Measurements from ENCODE around the gene SFRP2.

The SFRP2 gene

GRCh38 chr4:153747406-153747955 lies 41.4 kb downstream of the SFRP2 start:
- Mint-ChIP-seq H3K27me3 (no peaks in the 10 kb centered on the region), H3K36me3 (ENCODE audit: low read depth) (no peaks in the 10 kb centered on the region), H3K4me1 (ENCODE audit: low read depth) (peaks cover 45% of the 10 kb centered on the region), H3K9me3 (no peaks in the 10 kb centered on the region), H3K27ac (peak overlapping the region; percentile 89), H3K4me3 (peak overlapping the region; percentile 20)
- intact Hi-C loops (cut with micrococcal nuclease): loop anchor here (5.0 to 10.0 kb wide), 3 partner anchors 65 to 603 kb away; partner anchors contain the start of gene TLR2

- H3K27me3 Mint-ChIP-seq: no peaks in the 10 kb centered on the region
- H3K4me1 Mint-ChIP-seq (ENCODE audit: low read depth): peaks cover 60% of the 10 kb centered on the region
- H3K4me3 Mint-ChIP-seq: no peak overlapping the region
- H3K27ac Mint-ChIP-seq: no peak overlapping the region
- H3K36me3 Mint-ChIP-seq (ENCODE audit: low read depth): peaks cover 3% of the 10 kb centered on the region
- intact Hi-C loops (cut with micrococcal nuclease): loop anchor here (5.0 to 10.0 kb wide), 3 partner anchors 63 to 601 kb away; partner anchors contain the start of gene TLR2
- peaks cover 4% of the 10 kb centered on the region for H3K9me3 Mint-ChIP-seq
Measured at GRCh38 chr4:153745651-153746050, 43.2 kb downstream of the SFRP2 start.

GRCh38 chr4:153741541-153741940 lies 47.3 kb downstream of the SFRP2 start:
- peaks cover 6% of the 10 kb centered on the region for H3K36me3 Mint-ChIP-seq (ENCODE audit: low read depth)
- peak overlapping the region; percentile 17 for H3K27ac Mint-ChIP-seq
- intact Hi-C loops (cut with micrococcal nuclease): loop anchor here (10.0 kb wide), 2 partner anchors 307 to 597 kb away; no protein-coding TSS in a partner anchor
- no peak overlapping the region for H3K4me3 Mint-ChIP-seq
- H3K9me3 Mint-ChIP-seq: peaks cover 18% of the 10 kb centered on the region
- H3K4me1 Mint-ChIP-seq (ENCODE audit: low read depth): peaks cover 39% of the 10 kb centered on the region
- H3K27me3 Mint-ChIP-seq: no peaks in the 10 kb centered on the region

GRCh38 chr4:153735906-153736461 lies 52.9 kb downstream of the SFRP2 start:
- Mint-ChIP-seq H3K27ac (no peak overlapping the region), H3K9me3 (peaks cover 17% of the 10 kb centered on the region), H3K4me1 (ENCODE audit: low read depth) (peaks cover 27% of the 10 kb centered on the region), H3K27me3 (no peaks in the 10 kb centered on the region), H3K4me3 (no peak overlapping the region), H3K36me3 (ENCODE audit: low read depth) (peaks cover 6% of the 10 kb centered on the region)
- intact Hi-C loops (cut with micrococcal nuclease): no loop called here

GRCh38 chr4:153733751-153734448 lies 55.0 kb downstream of the SFRP2 start:
- Mint-ChIP-seq H3K4me1 (ENCODE audit: low read depth) (peaks cover 33% of the 10 kb centered on the region), H3K4me3 (no peak overlapping the region), H3K27me3 (no peaks in the 10 kb centered on the region), H3K9me3 (no peaks in the 10 kb centered on the region), H3K36me3 (ENCODE audit: low read depth) (no peaks in the 10 kb centered on the region), H3K27ac (no peak overlapping the region)
- intact Hi-C loops (cut with micrococcal nuclease): no loop called here

- Mint-ChIP-seq H3K4me3 (no peak overlapping the region), H3K27ac (peak overlapping the region; percentile 42), H3K27me3 (no peaks in the 10 kb centered on the region), H3K9me3 (no peaks in the 10 kb centered on the region), H3K4me1 (ENCODE audit: low read depth) (peaks cover 49% of the 10 kb centered on the region), H3K36me3 (ENCODE audit: low read depth) (no peaks in the 10 kb centered on the region)
- intact Hi-C loops (cut with micrococcal nuclease): no loop called here
Measured at GRCh38 chr4:153731239-153731638, 57.6 kb downstream of the SFRP2 start.
